Neural cell (in vitro differentiated cells): Measurements from ENCODE around the gene SCYL1. TPM values are rescaled to one million over a fixed set of nuclear protein-coding genes. Genes with fewer than 3 reads are reported as not detected.
"Not testable (repeated sequence)": the region's sequence is repeated elsewhere in the genome, so short reads cannot be mapped to it uniquely, and the experiment has no call there.

Experiments
- H2AFZ ChIP-seq: fragments of 200-600, 300-800 bp; sonication (generic), shearing (Covaris generic); 2 replicates; pipeline ENCODE4 v1.6.0; 2014; ENCODE audit warnings: low read depth, mild to moderate bottlenecking, antibody characterized with exemption, low read length, moderate library complexity
- H3F3A ChIP-seq: fragments of 200-600 bp; shearing (Covaris generic); 2 replicates; pipeline ENCODE4 v1.6.1; 2016; ENCODE audit warnings: mild to moderate bottlenecking, moderate library complexity, mixed read lengths, antibody characterized with exemption, low read length; ENCODE audit not compliant: insufficient read depth, poor library complexity, severe bottlenecking
- H3K27ac ChIP-seq: fragments of 200-600, 300-800 bp; sonication (generic), shearing (Covaris generic); 2 replicates; pipeline ENCODE4 v1.5.1; 2014; ENCODE audit warnings: mild to moderate bottlenecking, low read length, moderate library complexity
- H3K27me3 ChIP-seq: fragments of 300-800, 200-600 bp; sonication (generic), shearing (Covaris generic); 2 replicates; pipeline ENCODE4 v1.6.0; 2014; ENCODE audit warnings: mild to moderate bottlenecking, low read depth, low read length, moderate library complexity; ENCODE audit not compliant: insufficient read depth
- H3K36me3 ChIP-seq: fragments of 300-800, 200-600 bp; sonication (generic), shearing (Covaris generic); 2 replicates; pipeline ENCODE4 v1.5.1; 2014; ENCODE audit warnings: mild to moderate bottlenecking, antibody characterized with exemption, low read length, moderate library complexity; ENCODE audit not compliant: insufficient read depth
- H3K4me2 ChIP-seq: fragments of 300-800, 200-600 bp; sonication (generic), shearing (Covaris generic); 2 replicates; pipeline ENCODE4 v1.6.0; 2014; ENCODE audit warnings: mild to moderate bottlenecking, low read length
- H3K4me3 ChIP-seq: fragments of 300-800, 200-600 bp; sonication (generic), shearing (Covaris generic); 2 replicates; pipeline ENCODE4 v1.5.1; 2014; ENCODE audit warnings: mild to moderate bottlenecking, low read length, moderate library complexity
- H3K79me2 ChIP-seq: fragments of 200-600 bp; shearing (Covaris generic); replicated peaks from 2 replicates; pipeline ENCODE4 v1.6.0; 2014; ENCODE audit warnings: mild to moderate bottlenecking, low read length, moderate library complexity; ENCODE audit not compliant: insufficient read depth
- H3K9ac ChIP-seq: fragments of 300-800, 200-600 bp; sonication (generic), shearing (Covaris generic); 2 replicates; pipeline ENCODE4 v1.6.1; 2016; ENCODE audit warnings: mild to moderate bottlenecking, low read length, mixed read lengths
- H3K9me2 ChIP-seq: fragments of 200-600 bp; shearing (Covaris generic); 2 replicates; pipeline ENCODE4 v1.6.1; 2016; ENCODE audit warnings: mild to moderate bottlenecking, low read length, mixed read lengths; ENCODE audit not compliant: insufficient read depth
- H3K9me3 ChIP-seq: fragments of 200-600, 300-800 bp; sonication (generic), shearing (Covaris generic); 2 replicates; pipeline ENCODE4 v1.6.1; 2016; ENCODE audit warnings: mild to moderate bottlenecking, mixed run types, low read length, moderate library complexity, mixed read lengths
- H4K20me1 ChIP-seq: fragments of 200-600 bp; shearing (Covaris generic); 2 replicates; pipeline ENCODE4 v1.6.1; 2016; ENCODE audit warnings: mild to moderate bottlenecking, mixed run types; ENCODE audit not compliant: insufficient read depth
- EP300 ChIP-seq: fragments of 450-650 bp; conservative IDR thresholded peaks from 2 replicates; pipeline ENCODE4 v1.6.1; 2014; ENCODE audit warnings: antibody characterized with exemption, mild to moderate bottlenecking, moderate library complexity; ENCODE audit not compliant: poor library complexity, severe bottlenecking
- EZH2 ChIP-seq: fragments of 200-600, 300-800 bp; shearing (Covaris generic), sonication (generic); IDR thresholded peaks from 2 replicates; pipeline ENCODE4 v1.6.1; 2014; ENCODE audit warnings: antibody characterized with exemption, low read length, borderline replicate concordance, mild to moderate bottlenecking; ENCODE audit not compliant: insufficient read depth, poor library complexity, severe bottlenecking
- MXI1 ChIP-seq: fragments of 450-650 bp; conservative IDR thresholded peaks from 2 replicates; pipeline ENCODE4 v1.6.1; 2014; ENCODE audit warnings: antibody characterized with exemption, mild to moderate bottlenecking; ENCODE audit not compliant: poor library complexity, severe bottlenecking
- POLR2AphosphoS5 ChIP-seq: IDR thresholded peaks from 2 replicates; pipeline ENCODE4 v1.6.1; 2012
- RAD21 ChIP-seq: fragments of 450-650 bp; conservative IDR thresholded peaks from 2 replicates; pipeline ENCODE4 v1.6.1; 2014; ENCODE audit warnings: antibody characterized with exemption, mild to moderate bottlenecking, moderate library complexity
- SMC3 ChIP-seq: fragments of 450-650 bp; conservative IDR thresholded peaks from 2 replicates; pipeline ENCODE4 v1.6.1; 2014; ENCODE audit warnings: antibody characterized with exemption, mild to moderate bottlenecking, moderate library complexity; ENCODE audit not compliant: poor library complexity
- TAF1 ChIP-seq: IDR thresholded peaks from 2 replicates; pipeline ENCODE4 v1.6.1; 2012; ENCODE audit warnings: low read depth
- polyA plus RNA-seq: library from polyadenylated mRNA; depleted of rRNA; stranded (reverse); fragments of >200 nt; gene quantifications from 2 replicates; pipeline ENCODE4 v1.2.3, GENCODE V29; 2014
- TF ChIP-seq, protein P1 (sequence below): IDR thresholded peaks from 2 replicates; pipeline ENCODE4 v1.6.1; 2012; ENCODE audit warnings: borderline replicate concordance
- TF ChIP-seq, protein P2 (sequence below): fragments of 450-650 bp; IDR thresholded peaks from 2 replicates; pipeline ENCODE4 v1.5.1; 2014; ENCODE audit warnings: antibody characterized with exemption, mild to moderate bottlenecking, moderate library complexity; ENCODE audit not compliant: poor library complexity, severe bottlenecking

The SCYL1 gene
- polyA plus RNA-seq, 1 donor from 2014 or later, result 48.3 TPM

DNA sequence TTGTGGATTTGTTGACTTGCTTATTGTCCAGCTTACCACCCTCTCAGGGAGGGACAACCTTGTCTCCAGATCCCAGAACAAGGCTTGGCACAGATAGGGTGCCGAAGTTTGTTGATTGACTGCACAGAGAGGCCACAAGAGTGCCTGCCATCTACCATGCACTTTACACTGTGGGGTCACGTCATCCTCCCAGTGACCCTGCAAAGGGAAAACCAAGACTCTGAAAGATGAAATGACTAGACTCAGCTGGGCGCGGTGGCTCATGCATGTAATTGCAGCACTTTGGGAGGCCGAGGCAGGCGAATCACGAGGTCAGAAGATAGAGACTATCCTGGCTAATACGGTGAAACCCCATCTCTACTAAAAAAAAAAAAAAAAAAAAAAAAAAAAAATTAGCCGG is 37.9 kb downstream of the SCYL1 start:
- Histone ChIP-seq H3F3A (no peaks in the 10 kb centered on the region), H3K27ac (no peak overlapping the region), H3K4me3 (no peak overlapping the region), H3K9me2 (no peaks in the 10 kb centered on the region), H3K4me2 (no peak overlapping the region), H3K36me3 (no peaks in the 10 kb centered on the region), H2AFZ (no peak overlapping the region), H3K27me3 (no peaks in the 10 kb centered on the region), H3K9me3 (no peaks in the 10 kb centered on the region), H3K9ac (no peak overlapping the region), H4K20me1 (no peaks in the 10 kb centered on the region), H3K79me2 (peaks cover 4% of the 10 kb centered on the region)
- TF ChIP-seq POLR2AphosphoS5, result no peak
- no peak for TF ChIP-seq SMC3
- no peak for TF ChIP-seq TAF1
- no peak for TF ChIP-seq EZH2
- TF ChIP-seq MXI1, result no peak
- TF ChIP-seq, protein P1, sequence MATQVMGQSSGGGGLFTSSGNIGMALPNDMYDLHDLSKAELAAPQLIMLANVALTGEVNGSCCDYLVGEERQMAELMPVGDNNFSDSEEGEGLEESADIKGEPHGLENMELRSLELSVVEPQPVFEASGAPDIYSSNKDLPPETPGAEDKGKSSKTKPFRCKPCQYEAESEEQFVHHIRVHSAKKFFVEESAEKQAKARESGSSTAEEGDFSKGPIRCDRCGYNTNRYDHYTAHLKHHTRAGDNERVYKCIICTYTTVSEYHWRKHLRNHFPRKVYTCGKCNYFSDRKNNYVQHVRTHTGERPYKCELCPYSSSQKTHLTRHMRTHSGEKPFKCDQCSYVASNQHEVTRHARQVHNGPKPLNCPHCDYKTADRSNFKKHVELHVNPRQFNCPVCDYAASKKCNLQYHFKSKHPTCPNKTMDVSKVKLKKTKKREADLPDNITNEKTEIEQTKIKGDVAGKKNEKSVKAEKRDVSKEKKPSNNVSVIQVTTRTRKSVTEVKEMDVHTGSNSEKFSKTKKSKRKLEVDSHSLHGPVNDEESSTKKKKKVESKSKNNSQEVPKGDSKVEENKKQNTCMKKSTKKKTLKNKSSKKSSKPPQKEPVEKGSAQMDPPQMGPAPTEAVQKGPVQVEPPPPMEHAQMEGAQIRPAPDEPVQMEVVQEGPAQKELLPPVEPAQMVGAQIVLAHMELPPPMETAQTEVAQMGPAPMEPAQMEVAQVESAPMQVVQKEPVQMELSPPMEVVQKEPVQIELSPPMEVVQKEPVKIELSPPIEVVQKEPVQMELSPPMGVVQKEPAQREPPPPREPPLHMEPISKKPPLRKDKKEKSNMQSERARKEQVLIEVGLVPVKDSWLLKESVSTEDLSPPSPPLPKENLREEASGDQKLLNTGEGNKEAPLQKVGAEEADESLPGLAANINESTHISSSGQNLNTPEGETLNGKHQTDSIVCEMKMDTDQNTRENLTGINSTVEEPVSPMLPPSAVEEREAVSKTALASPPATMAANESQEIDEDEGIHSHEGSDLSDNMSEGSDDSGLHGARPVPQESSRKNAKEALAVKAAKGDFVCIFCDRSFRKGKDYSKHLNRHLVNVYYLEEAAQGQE, result no peak
- TF ChIP-seq EP300, result no peak
- TF ChIP-seq, protein P2, sequence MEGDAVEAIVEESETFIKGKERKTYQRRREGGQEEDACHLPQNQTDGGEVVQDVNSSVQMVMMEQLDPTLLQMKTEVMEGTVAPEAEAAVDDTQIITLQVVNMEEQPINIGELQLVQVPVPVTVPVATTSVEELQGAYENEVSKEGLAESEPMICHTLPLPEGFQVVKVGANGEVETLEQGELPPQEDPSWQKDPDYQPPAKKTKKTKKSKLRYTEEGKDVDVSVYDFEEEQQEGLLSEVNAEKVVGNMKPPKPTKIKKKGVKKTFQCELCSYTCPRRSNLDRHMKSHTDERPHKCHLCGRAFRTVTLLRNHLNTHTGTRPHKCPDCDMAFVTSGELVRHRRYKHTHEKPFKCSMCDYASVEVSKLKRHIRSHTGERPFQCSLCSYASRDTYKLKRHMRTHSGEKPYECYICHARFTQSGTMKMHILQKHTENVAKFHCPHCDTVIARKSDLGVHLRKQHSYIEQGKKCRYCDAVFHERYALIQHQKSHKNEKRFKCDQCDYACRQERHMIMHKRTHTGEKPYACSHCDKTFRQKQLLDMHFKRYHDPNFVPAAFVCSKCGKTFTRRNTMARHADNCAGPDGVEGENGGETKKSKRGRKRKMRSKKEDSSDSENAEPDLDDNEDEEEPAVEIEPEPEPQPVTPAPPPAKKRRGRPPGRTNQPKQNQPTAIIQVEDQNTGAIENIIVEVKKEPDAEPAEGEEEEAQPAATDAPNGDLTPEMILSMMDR, result no peak
- TF ChIP-seq RAD21, result no peak

DNA sequence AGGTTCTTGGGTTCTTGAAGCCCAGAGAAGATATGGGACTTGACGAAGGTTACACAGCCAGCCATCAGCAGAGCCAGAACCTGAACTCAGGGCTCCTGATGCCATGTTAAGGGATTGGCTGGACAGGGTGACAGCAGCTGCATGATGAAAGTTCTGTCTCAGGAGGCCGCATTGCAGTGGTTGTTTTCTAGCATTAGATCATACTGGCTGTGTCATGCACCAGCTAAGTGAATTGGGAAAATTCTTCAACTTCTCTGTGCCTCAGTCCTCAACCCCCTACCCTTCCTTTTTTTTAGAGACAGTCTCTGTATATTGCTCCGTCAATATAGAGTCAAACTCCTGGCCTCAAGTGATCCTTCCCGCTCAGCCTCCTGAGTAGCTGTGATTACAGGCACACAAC is 38.7 kb downstream of the SCYL1 start:
- Histone ChIP-seq H3K9me3 (no peaks in the 10 kb centered on the region), H3F3A (peaks cover under 1% of the 10 kb centered on the region), H3K4me2 (no peak overlapping the region), H3K9ac (no peak overlapping the region), H3K4me3 (no peak overlapping the region), H3K27ac (no peak overlapping the region), H2AFZ (no peak overlapping the region), H3K36me3 (no peaks in the 10 kb centered on the region), H4K20me1 (no peaks in the 10 kb centered on the region), H3K79me2 (peaks cover 12% of the 10 kb centered on the region), H3K9me2 (no peaks in the 10 kb centered on the region), H3K27me3 (no peaks in the 10 kb centered on the region)
- TF ChIP-seq SMC3, result no peak
- no peak for TF ChIP-seq MXI1
- no peak for TF ChIP-seq RAD21
- no peak for TF ChIP-seq POLR2AphosphoS5
- no peak for TF ChIP-seq EZH2

DNA sequence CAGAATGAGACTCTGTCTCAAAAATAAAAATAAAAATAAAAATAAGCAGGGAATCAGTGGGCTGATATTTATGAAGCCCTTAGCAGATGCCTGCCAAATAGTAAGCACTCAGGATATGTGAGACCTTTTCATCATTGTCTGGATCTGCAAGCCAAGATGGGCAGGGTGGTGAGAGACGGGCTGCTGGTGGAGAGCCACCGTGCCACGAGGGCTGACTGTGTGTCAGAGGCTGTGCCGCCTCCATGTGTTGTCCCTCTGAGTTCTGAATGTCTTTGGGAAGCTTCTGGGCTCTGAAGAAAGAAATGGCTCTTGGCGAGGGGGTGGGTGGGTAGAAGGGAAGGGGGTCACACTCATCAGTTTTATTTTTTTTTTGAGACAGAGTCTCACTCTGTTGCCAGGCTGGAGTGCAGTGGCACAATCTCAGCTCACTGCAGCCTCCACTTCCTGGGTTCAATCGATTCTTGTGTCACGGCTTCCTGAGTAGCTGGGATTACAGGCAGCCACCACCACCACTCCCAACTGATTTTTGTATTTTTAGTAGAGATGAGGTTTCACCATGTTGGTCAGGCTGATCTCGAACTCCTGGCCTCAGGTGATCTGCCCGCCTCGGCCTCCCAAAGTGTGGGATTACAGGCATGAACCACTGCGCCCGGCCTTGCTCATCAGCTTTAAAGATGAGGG is 40.1 kb downstream of the SCYL1 start:
- H3K4me3 ChIP-seq, H4K20me1 ChIP-seq, H2AFZ ChIP-seq, H3K27ac ChIP-seq, H3K27me3 ChIP-seq, H3K4me2 ChIP-seq, H3F3A ChIP-seq, H3K9me3 ChIP-seq, H3K36me3 ChIP-seq, H3K9ac ChIP-seq, H3K9me2 ChIP-seq: not testable (repeated sequence)
- H3K79me2 ChIP-seq, result peaks cover 14% of the 10 kb centered on the region
